ENCODE results near the gene ATP2A1.

- TF ChIP-seq, protein P1, sequence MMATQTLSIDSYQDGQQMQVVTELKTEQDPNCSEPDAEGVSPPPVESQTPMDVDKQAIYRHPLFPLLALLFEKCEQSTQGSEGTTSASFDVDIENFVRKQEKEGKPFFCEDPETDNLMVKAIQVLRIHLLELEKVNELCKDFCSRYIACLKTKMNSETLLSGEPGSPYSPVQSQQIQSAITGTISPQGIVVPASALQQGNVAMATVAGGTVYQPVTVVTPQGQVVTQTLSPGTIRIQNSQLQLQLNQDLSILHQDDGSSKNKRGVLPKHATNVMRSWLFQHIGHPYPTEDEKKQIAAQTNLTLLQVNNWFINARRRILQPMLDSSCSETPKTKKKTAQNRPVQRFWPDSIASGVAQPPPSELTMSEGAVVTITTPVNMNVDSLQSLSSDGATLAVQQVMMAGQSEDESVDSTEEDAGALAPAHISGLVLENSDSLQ (IDR thresholded peaks at IDR 0.05), result no peak
- TF ChIP-seq CTBP1 (IDR thresholded peaks at IDR 0.05; ENCODE audit: borderline replicate concordance) (no peak), FOXA1 (IDR thresholded peaks at IDR 0.05) (no peak), ZNF384 (IDR thresholded peaks at IDR 0.05) (no peak), NFRKB (IDR thresholded peaks at IDR 0.05) (no peak), ELF4 (IDR thresholded peaks at IDR 0.05) (no peak), FOXM1 (IDR thresholded peaks at IDR 0.05; ENCODE audit: borderline replicate concordance) (no peak), HDGF (IDR thresholded peaks at IDR 0.05; ENCODE audit: borderline replicate concordance) (no peak), L3MBTL2 (conservative IDR thresholded peaks at IDR 0.05) (no peak), TARDBP (IDR thresholded peaks at IDR 0.05) (no peak), LEF1 (IDR thresholded peaks at IDR 0.05; ENCODE audit: borderline replicate concordance) (no peak), SUZ12 (IDR thresholded peaks at IDR 0.05) (no peak)
These were observed 5.1 kb downstream of the ATP2A1 start for GRCh38 chr16:28883221-28883996.

All from HEK293T (cell line).